HG03097 (cell line): ENCODE results near the gene CHST11.

ENCODE experiments used
- ATAC-seq: cut with Tn5 transposase; IDR thresholded peaks from one replicate; pipeline ENCODE4 v1.9.1; 2021; ENCODE audit not compliant: unreplicated experiment, low FRiP score

Gene CHST11

GRCh38 chr12:104682790-104683279 lies 226.1 kb downstream of the CHST11 start:
- peak; percentile 40 for ATAC-seq

GRCh38 chr12:104683831-104684503 lies 227.2 kb downstream of the CHST11 start:
- no peak for ATAC-seq

GRCh38 chr12:104684884-104685283 lies 228.1 kb downstream of the CHST11 start:
- no peak for ATAC-seq

GRCh38 chr12:104685366-104685765 lies 228.6 kb downstream of the CHST11 start:
- ATAC-seq = no peak

- ATAC-seq = no peak
Observed at GRCh38 chr12:104686196-104686595, 229.4 kb downstream of the CHST11 start.

- ATAC-seq = no peak
Observed at GRCh38 chr12:104687823-104688573, 231.2 kb downstream of the CHST11 start.

- ATAC-seq = no peak
Observed at GRCh38 chr12:104689635-104690034, 232.9 kb downstream of the CHST11 start.

- peak; percentile 36 for ATAC-seq
Observed at GRCh38 chr12:104691721-104692556, 235.2 kb downstream of the CHST11 start.

GRCh38 chr12:104692557-104693218 lies 235.9 kb downstream of the CHST11 start:
- ATAC-seq = no peak

- no peak for ATAC-seq
Observed at GRCh38 chr12:104693493-104693892, 236.7 kb downstream of the CHST11 start.

- ATAC-seq = no peak
Observed at GRCh38 chr12:104694161-104694560, 237.4 kb downstream of the CHST11 start.

GRCh38 chr12:104694711-104695110 lies 238.0 kb downstream of the CHST11 start:
- ATAC-seq = no peak

- ATAC-seq = peak; percentile 34
Observed at GRCh38 chr12:104695453-104696148, 238.9 kb downstream of the CHST11 start.

GRCh38 chr12:104697186-104697585 lies 240.4 kb downstream of the CHST11 start:
- ATAC-seq = no peak

GRCh38 chr12:104698871-104699270 lies 242.1 kb downstream of the CHST11 start:
- ATAC-seq = no peak

GRCh38 chr12:104699489-104700190 lies 242.9 kb downstream of the CHST11 start:
- no peak for ATAC-seq

- no peak for ATAC-seq
Observed at GRCh38 chr12:104700324-104700723, 243.6 kb downstream of the CHST11 start.

GRCh38 chr12:104701301-104701700 lies 244.6 kb downstream of the CHST11 start:
- no peak for ATAC-seq

- no peak for ATAC-seq
Observed at GRCh38 chr12:104701756-104702155, 245.0 kb downstream of the CHST11 start.
